ENCODE data around the gene GPAT3.

Gene GPAT3

GRCh38 chr4:83646538-83647239, 110.8 kb downstream of the GPAT3 start:
- TF ChIP-seq, protein P1, sequence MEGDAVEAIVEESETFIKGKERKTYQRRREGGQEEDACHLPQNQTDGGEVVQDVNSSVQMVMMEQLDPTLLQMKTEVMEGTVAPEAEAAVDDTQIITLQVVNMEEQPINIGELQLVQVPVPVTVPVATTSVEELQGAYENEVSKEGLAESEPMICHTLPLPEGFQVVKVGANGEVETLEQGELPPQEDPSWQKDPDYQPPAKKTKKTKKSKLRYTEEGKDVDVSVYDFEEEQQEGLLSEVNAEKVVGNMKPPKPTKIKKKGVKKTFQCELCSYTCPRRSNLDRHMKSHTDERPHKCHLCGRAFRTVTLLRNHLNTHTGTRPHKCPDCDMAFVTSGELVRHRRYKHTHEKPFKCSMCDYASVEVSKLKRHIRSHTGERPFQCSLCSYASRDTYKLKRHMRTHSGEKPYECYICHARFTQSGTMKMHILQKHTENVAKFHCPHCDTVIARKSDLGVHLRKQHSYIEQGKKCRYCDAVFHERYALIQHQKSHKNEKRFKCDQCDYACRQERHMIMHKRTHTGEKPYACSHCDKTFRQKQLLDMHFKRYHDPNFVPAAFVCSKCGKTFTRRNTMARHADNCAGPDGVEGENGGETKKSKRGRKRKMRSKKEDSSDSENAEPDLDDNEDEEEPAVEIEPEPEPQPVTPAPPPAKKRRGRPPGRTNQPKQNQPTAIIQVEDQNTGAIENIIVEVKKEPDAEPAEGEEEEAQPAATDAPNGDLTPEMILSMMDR (IDR thresholded peaks at IDR 0.05; ENCODE audit: control insufficient read depth, insufficient read depth, low read depth, low read length, missing control alignments), result no peak
- no peak for DNase-seq (ENCODE audit: low read depth)
- no peak overlapping the region for H3K4me3 ChIP-seq (ENCODE audit: control insufficient read depth, low read depth, low read length)

GRCh38 chr4:83651846-83652245, 115.9 kb downstream of the GPAT3 start:
- H3K4me3 ChIP-seq (ENCODE audit: control insufficient read depth, low read depth, low read length), result no peak overlapping the region
- DNase-seq (ENCODE audit: low read depth), result no peak
- TF ChIP-seq, protein P1 (IDR thresholded peaks at IDR 0.05; ENCODE audit: control insufficient read depth, insufficient read depth, low read depth, low read length, missing control alignments), result no peak

All from AG09309 (cell line).